Gastrocnemius medialis (tissue), 4 donors: ENCODE measurements around the gene COPRS.

ENCODE experiments used
- CTCF ChIP-seq, 5 experiments: fragments of 450-650 bp in 3 of 5; fragments of 200-600 bp in 2 of 5; sonication (generic) in 2 of 5; IDR thresholded peaks in 4 of 5; conservative IDR thresholded peaks in 1 of 5; 1 replicate in 4 of 5; 2 replicates in 1 of 5; pipeline ENCODE4 v1.5.1; 2016 to 2019; ENCODE audit warnings: antibody characterized with exemption in 5 of 5, mild to moderate bottlenecking in 3 of 5, moderate library complexity in 3 of 5
- POLR2A ChIP-seq, 2 donors: fragments of 450-650 bp; IDR thresholded peaks; one replicate each; pipeline ENCODE4 v1.6.1; 2017; ENCODE audit warnings: antibody characterized with exemption in 2 of 2, mild to moderate bottlenecking in 2 of 2, moderate library complexity in 2 of 2

- TF ChIP-seq CTCF (IDR thresholded peaks at IDR 0.05 in 4 of 5, conservative IDR thresholded peaks at IDR 0.05 in 1 of 5) (no peak), POLR2A (IDR thresholded peaks at IDR 0.05) (no peak)
These were observed 18.3 kb upstream of the COPRS start for GRCh38 chr17:31877341-31877740.
